Sigmoid colon (tissue), 7 donors: ENCODE results near the gene ARVCF. TPM values are rescaled to one million over a fixed set of nuclear protein-coding genes. Genes with fewer than 3 reads are reported as not detected.

Experiments used
- DNase-seq: peaks from one replicate; pipeline ENCODE4 v3.0.0-alpha.2; 2019
- H3K27ac ChIP-seq, 4 donors: fragments of 200-600 bp; sonication (generic); one replicate each; pipeline ENCODE4 v1.5.1; 2016 to 2019; ENCODE audit warnings: mild to moderate bottlenecking in 1 of 4
- H3K27me3 ChIP-seq, 3 donors: fragments of 200-600 bp; sonication (generic); one replicate each; pipeline ENCODE4 v1.5.1; 2019; ENCODE audit warnings: mild to moderate bottlenecking in 1 of 3
- H3K36me3 ChIP-seq, 4 donors: fragments of 200-600 bp; sonication (generic); one replicate each; pipeline ENCODE4 v1.5.1; 2016 to 2019
- H3K4me1 ChIP-seq, 4 donors: fragments of 200-600 bp; sonication (generic); one replicate each; pipeline ENCODE4 v1.5.1; 2017 to 2019
- H3K4me3 ChIP-seq, 4 donors: fragments of 200-600 bp; sonication (generic); one replicate each; pipeline ENCODE4 v1.5.1; 2017 to 2019; ENCODE audit warnings: mild to moderate bottlenecking in 2 of 4, moderate library complexity in 1 of 4
- H3K9me3 ChIP-seq, 4 donors: fragments of 200-600 bp in 3 of 4; sonication (generic) in 3 of 4; one replicate each; pipeline versions ENCODE4 v1.5.1 to v1.6.1; 2013 to 2019
- EP300 ChIP-seq, 4 donors: sonication (generic); formaldehyde crosslinking; IDR thresholded peaks; one replicate each; pipeline ENCODE4 v1.6.1; 2017; ENCODE audit warnings: antibody characterized with exemption in 4 of 4
- POLR2A ChIP-seq, 2 donors: fragments of 450-650 bp; IDR thresholded peaks; one replicate each; pipeline ENCODE4 v1.6.1; 2016; ENCODE audit warnings: antibody characterized with exemption in 2 of 2, mild to moderate bottlenecking in 2 of 2, moderate library complexity in 2 of 2
- POLR2AphosphoS5 ChIP-seq, 4 donors: sonication (generic); formaldehyde crosslinking; IDR thresholded peaks; one replicate each; pipeline ENCODE4 v1.6.1; 2017; ENCODE audit warnings: antibody characterized with exemption in 4 of 4
- WGBS, 2 donors: extraction: QIAGEN DNeasy Blood & Tissue Kit; methylation state at CpG; one replicate each; pipeline ENCODE4 v1.1.7; 2013; 5-methylcytosine and 5-hydroxymethylcytosine counted together
- intact Hi-C: fragments of 100-400 bp; cut with DNase I; formaldehyde crosslinking; loops from one replicate; pipeline ENCODE4 v1.15.1; 2023
- polyA plus RNA-seq, 3 donors: library from polyadenylated mRNA; stranded (reverse); fragments of 200-250 nt; gene quantifications; one replicate each; pipeline ENCODE4 v1.2.3, GENCODE V29; 2013
- total RNA-seq, 4 donors: library from RNA; depleted of rRNA; stranded (reverse); fragments of >200 nt; gene quantifications; one replicate each; pipeline ENCODE4 v1.1.0, GENCODE V29; 2016
- TF ChIP-seq, protein P1 (sequence below), 4 experiments: fragments of 450-650 bp in 3 of 4; fragments of 200-600 bp in 1 of 4; IDR thresholded peaks; one replicate each; pipeline ENCODE4 v1.5.1; 2016 to 2019; ENCODE audit warnings: antibody characterized with exemption in 4 of 4, mild to moderate bottlenecking in 3 of 4, moderate library complexity in 2 of 4
- donor health status: healthy with polysubstance abuse.
- donor health status: Bipolar disorder and iron deficiency.
- donor health status: healthy.

Gene ARVCF
- total and polyA plus RNA-seq, 7 donors: 3.9 to 33.8 (median 14.6) TPM

DNA sequence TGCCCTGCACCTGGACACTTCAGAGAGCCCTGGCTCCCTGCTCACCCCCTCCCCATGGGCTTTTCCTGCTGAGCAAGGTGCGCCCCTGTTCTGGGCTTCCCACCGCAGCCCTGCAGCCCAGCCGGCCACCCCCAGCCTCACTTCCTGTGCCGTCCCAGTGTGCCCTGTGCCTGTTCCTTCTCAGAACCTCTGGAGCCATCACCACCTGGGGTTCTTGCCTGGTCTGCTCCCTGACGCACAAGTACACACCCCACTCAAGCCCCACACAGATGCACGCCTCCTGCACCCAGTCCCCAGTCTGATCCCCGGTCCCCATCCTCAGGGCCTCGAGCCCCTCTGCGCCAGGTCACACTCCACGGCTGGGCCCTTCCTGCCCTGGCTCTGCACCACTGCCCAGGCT is 39.5 kb upstream of the ARVCF start:
- peaks cover 8 to 77% (median 28%) of the 10 kb centered on the region in 4 donors for H3K36me3 ChIP-seq
- H3K27ac ChIP-seq: no peak overlapping the region
- DNase-seq: no peak
- no peaks in the 10 kb centered on the region for H3K9me3 ChIP-seq
- no peak for TF ChIP-seq POLR2A (IDR thresholded peaks at IDR 0.05)
- TF ChIP-seq, protein P1, sequence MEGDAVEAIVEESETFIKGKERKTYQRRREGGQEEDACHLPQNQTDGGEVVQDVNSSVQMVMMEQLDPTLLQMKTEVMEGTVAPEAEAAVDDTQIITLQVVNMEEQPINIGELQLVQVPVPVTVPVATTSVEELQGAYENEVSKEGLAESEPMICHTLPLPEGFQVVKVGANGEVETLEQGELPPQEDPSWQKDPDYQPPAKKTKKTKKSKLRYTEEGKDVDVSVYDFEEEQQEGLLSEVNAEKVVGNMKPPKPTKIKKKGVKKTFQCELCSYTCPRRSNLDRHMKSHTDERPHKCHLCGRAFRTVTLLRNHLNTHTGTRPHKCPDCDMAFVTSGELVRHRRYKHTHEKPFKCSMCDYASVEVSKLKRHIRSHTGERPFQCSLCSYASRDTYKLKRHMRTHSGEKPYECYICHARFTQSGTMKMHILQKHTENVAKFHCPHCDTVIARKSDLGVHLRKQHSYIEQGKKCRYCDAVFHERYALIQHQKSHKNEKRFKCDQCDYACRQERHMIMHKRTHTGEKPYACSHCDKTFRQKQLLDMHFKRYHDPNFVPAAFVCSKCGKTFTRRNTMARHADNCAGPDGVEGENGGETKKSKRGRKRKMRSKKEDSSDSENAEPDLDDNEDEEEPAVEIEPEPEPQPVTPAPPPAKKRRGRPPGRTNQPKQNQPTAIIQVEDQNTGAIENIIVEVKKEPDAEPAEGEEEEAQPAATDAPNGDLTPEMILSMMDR (IDR thresholded peaks at IDR 0.05): no peak
- no peak for TF ChIP-seq POLR2AphosphoS5 (IDR thresholded peaks at IDR 0.05)
- TF ChIP-seq EP300 (IDR thresholded peaks at IDR 0.05): no peak
- no peaks in the 10 kb centered on the region for H3K27me3 ChIP-seq
- intact Hi-C loops: no loop called here
- 90 to 96% methylated on average over 10 of the region's 10 CpGs for WGBS, 2 donors
- no peak overlapping the region for H3K4me3 ChIP-seq
- H3K4me1 ChIP-seq: no peaks in the 10 kb centered on the region

DNA sequence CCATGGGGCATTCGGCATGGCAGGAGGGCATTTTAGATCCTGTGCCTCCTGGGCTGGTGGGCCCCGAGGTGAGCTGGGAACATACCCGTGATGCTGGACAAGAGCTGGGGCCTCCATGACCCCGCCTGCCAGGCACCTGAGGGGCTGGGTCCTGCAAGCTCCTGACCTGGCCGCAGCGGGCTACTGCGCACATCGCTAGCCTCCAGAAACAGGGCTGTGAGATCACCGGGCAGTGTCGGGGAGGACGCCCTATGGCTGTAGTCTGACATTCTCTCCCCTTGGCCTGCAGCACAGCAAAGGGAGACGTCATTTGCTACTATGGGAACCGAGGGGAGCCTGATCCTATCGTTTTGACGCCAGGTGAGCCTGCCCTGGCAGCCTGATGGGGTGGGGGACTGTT is 39.0 kb upstream of the ARVCF start:
- intact Hi-C loops: no loop called here
- Histone ChIP-seq H3K9me3 (no peaks in the 10 kb centered on the region), H3K27ac (no peak overlapping the region), H3K36me3 (peaks cover 5 to 73% (median 28%) of the 10 kb centered on the region in 4 donors), H3K4me1 (no peaks in the 10 kb centered on the region), H3K27me3 (no peaks in the 10 kb centered on the region), H3K4me3 (no peak overlapping the region)
- WGBS, 2 donors: 95 to 96% methylated on average over 15 of the region's 15 CpGs
- no peak for DNase-seq
- TF ChIP-seq POLR2AphosphoS5 (IDR thresholded peaks at IDR 0.05) (no peak), EP300 (IDR thresholded peaks at IDR 0.05) (no peak), POLR2A (IDR thresholded peaks at IDR 0.05) (no peak)
- TF ChIP-seq, protein P1 (IDR thresholded peaks at IDR 0.05): no peak

DNA sequence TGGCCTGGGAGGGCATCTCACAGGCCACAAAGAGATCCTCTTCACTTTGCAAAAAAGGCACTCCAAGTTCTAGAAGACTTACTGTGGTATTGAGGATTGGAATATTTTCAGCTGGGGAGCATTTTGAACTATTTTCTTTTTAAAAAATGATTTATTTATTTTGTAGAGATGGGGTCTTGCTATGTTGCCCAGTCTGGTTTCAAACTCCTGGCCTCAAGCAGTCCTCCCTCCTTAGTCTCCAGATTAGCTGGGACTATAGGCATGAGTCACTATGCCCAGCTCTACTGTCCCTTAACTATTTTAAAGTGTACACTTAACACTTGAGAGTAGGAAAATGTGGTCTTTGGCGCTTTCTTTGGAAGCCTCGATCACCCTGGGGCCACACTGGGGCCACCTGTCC is 38.5 kb upstream of the ARVCF start:
- H3K36me3 ChIP-seq: peaks cover 5 to 69% (median 28%) of the 10 kb centered on the region in 4 donors

DNA sequence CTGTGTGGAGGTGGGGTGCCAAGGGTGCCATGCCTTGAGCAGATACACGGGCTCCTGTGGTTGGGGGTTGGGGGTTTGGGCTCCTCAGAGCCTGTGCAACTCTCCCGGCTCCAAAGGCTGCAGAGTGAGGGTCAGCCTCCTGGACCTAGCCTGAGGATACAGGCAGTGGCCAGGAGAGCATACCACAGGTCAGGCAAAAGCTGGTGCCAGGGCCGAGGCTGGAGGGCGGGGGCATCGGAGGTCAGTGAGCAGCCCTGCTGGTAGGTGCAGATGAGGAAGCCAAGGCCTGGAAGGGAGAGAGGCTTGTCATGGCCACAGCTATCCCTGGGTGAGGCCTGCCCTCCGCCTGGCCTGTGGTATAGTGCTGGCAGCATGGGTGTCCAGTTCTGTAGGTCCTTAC is 37.9 kb upstream of the ARVCF start:
- WGBS, 2 donors: 87 to 96% methylated on average over 6 of the region's 6 CpGs
- Histone ChIP-seq H3K27ac (no peak overlapping the region), H3K36me3 (peaks cover 5 to 69% (median 28%) of the 10 kb centered on the region in 4 donors), H3K27me3 (no peaks in the 10 kb centered on the region), H3K9me3 (no peaks in the 10 kb centered on the region), H3K4me3 (no peak overlapping the region), H3K4me1 (no peaks in the 10 kb centered on the region)
- DNase-seq: no peak
- TF ChIP-seq EP300 (IDR thresholded peaks at IDR 0.05): no peak
- no peak for TF ChIP-seq POLR2A (IDR thresholded peaks at IDR 0.05)
- TF ChIP-seq, protein P1 (IDR thresholded peaks at IDR 0.05): no peak
- TF ChIP-seq POLR2AphosphoS5 (IDR thresholded peaks at IDR 0.05): no peak
- intact Hi-C loops: no loop called here

More for the DNA sequence above, 38.5 kb upstream of the ARVCF start:
- Histone ChIP-seq H3K9me3 (no peaks in the 10 kb centered on the region), H3K4me1 (no peaks in the 10 kb centered on the region), H3K27me3 (no peaks in the 10 kb centered on the region), H3K27ac (no peak overlapping the region), H3K4me3 (no peak overlapping the region)
- DNase-seq: no peak
- TF ChIP-seq EP300 (IDR thresholded peaks at IDR 0.05): no peak
- TF ChIP-seq POLR2AphosphoS5 (IDR thresholded peaks at IDR 0.05): no peak
- TF ChIP-seq POLR2A (IDR thresholded peaks at IDR 0.05): no peak
- TF ChIP-seq, protein P1 (IDR thresholded peaks at IDR 0.05): no peak
- WGBS, 2 donors: 95 to 98% methylated on average over 2 of the region's 2 CpGs
- intact Hi-C loops: no loop called here

DNA sequence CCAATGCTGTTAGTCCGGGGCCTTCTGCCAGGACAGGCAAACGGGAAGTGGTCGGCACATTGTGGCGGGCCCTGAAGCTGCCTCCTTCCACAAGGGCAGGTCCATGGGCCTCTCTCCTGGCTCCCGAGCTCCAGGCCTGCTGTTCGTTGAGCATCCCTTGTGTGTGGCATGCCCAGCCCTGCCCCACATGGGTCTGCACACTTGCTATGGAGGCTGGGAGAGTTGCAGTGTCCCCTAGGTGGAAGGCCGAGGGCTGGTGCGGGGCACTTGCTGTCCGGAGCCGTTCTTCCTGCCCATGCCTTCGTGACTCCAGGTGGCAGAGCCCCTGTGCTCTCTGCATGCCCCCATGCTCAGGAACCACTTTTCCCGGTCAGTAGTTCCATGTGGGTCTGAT is 37.4 kb upstream of the ARVCF start:
- TF ChIP-seq EP300 (IDR thresholded peaks at IDR 0.05) (no peak), POLR2A (IDR thresholded peaks at IDR 0.05) (no peak), POLR2AphosphoS5 (IDR thresholded peaks at IDR 0.05) (no peak)
- TF ChIP-seq, protein P1 (IDR thresholded peaks at IDR 0.05): no peak
- intact Hi-C loops: no loop called here
- Histone ChIP-seq H3K36me3 (peaks cover 5 to 69% (median 27%) of the 10 kb centered on the region in 4 donors), H3K9me3 (no peaks in the 10 kb centered on the region), H3K4me3 (no peak overlapping the region), H3K27me3 (no peaks in the 10 kb centered on the region), H3K27ac (no peak overlapping the region), H3K4me1 (no peaks in the 10 kb centered on the region)
- DNase-seq: no peak
- 96% methylated on average over 12 of the region's 12 CpGs for WGBS, 2 donors
